ENCODE measurements around the gene ANO9. TPM values are rescaled to one million over a fixed set of nuclear protein-coding genes. Genes with fewer than 3 reads are reported as not detected.

Gene ANO9
- total and polyA plus RNA-seq, 10 donors, result 10.2 to 53.8 (median 26.3) TPM

DNA sequence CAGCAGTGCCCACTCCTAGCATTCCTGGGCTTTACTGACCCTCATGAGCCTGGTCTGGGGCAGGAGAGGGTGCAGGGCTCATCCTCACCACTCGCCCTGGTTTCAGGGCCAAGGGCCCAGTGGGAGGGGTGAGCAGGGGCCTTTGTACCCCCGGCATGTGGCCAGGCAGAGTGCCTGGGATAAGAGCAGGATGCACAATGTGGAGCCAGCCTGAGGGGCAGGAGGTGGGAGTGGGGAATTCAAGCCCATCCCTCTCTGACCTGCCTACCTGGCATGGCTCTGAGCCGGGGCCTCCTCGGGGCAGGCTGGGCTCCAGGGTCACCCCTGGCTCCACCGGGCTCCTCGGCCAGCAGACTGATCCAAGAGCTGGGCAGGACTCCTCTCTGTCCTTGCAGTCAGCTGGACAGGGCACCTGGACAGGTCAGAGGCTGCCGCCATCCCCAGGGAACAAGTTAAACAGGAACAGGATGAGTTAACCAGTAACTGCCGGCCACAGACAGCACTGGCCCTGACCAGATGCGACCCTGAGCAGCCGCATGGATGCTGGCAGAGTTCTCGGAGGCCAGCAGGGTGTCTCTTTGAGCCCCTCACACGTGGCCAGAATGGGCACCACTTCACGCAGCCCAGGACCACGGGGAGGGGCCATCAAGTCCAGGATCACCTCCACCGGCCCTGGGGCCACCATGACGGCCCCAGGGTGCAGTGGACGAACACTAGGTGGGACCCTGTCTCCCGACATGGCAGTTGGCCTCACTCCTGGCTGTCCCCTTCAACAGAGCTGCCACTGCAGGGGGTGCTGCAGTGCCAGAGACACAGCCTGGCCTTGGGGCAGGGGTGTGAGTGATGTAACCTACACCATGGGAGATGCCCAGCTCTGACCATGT, 32.0 kb downstream of the ANO9 start:
- Histone ChIP-seq H3K36me3 (peaks cover 0 to 12% (median 0%) of the 10 kb centered on the region in 6 donors), H3K4me3 (no peak overlapping the region), H3K9me3 (no peaks in the 10 kb centered on the region), H3K27me3 (replicated peaks in 1 of 7) (no peaks in the 10 kb centered on the region), H3K27ac (peak overlapping the region in 3 of 8 donors; percentile 7 to 48 (median 24)), H3K4me1 (peaks cover 15 to 75% (median 52%) of the 10 kb centered on the region in 6 donors)
- TF ChIP-seq POLR2A (IDR thresholded peaks at IDR 0.05), result no peak
- TF ChIP-seq POLR2AphosphoS5 (IDR thresholded peaks at IDR 0.05), result no peak
- TF ChIP-seq, protein P1, sequence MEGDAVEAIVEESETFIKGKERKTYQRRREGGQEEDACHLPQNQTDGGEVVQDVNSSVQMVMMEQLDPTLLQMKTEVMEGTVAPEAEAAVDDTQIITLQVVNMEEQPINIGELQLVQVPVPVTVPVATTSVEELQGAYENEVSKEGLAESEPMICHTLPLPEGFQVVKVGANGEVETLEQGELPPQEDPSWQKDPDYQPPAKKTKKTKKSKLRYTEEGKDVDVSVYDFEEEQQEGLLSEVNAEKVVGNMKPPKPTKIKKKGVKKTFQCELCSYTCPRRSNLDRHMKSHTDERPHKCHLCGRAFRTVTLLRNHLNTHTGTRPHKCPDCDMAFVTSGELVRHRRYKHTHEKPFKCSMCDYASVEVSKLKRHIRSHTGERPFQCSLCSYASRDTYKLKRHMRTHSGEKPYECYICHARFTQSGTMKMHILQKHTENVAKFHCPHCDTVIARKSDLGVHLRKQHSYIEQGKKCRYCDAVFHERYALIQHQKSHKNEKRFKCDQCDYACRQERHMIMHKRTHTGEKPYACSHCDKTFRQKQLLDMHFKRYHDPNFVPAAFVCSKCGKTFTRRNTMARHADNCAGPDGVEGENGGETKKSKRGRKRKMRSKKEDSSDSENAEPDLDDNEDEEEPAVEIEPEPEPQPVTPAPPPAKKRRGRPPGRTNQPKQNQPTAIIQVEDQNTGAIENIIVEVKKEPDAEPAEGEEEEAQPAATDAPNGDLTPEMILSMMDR (IDR thresholded peaks at IDR 0.05 in 8 of 11, conservative IDR thresholded peaks at IDR 0.05 in 3 of 11), result no peak
- no peak for DNase-seq
- WGBS, 5 donors, result 59 to 82% (median 71%) methylated on average over 15 to 18 of the region's 18 CpGs
- intact Hi-C loops (cut with DNase I; ENCODE audit: low total_unique reads), result loop anchor here (5.0 kb wide), 1 partner anchor 42 kb away; the partner anchor contains the start of gene PTDSS2

- Histone ChIP-seq H3K4me3 (no peak overlapping the region), H3K27me3 (replicated peaks in 1 of 7) (no peaks in the 10 kb centered on the region), H3K4me1 (peaks cover 13 to 68% (median 45%) of the 10 kb centered on the region in 6 donors), H3K36me3 (peaks cover 0 to 12% (median 0%) of the 10 kb centered on the region in 6 donors), H3K9me3 (no peaks in the 10 kb centered on the region), H3K27ac (peak overlapping the region in 2 of 8 donors; percentile 7 to 92)
- TF ChIP-seq, protein P1 (IDR thresholded peaks at IDR 0.05 in 8 of 11, conservative IDR thresholded peaks at IDR 0.05 in 3 of 11), result no peak
- no peak for TF ChIP-seq POLR2A (IDR thresholded peaks at IDR 0.05)
- TF ChIP-seq POLR2AphosphoS5 (IDR thresholded peaks at IDR 0.05), result no peak
- intact Hi-C loops (cut with DNase I; ENCODE audit: low total_unique reads), result loop anchor here (5.0 kb wide), 1 partner anchor 43 kb away; the partner anchor contains the start of gene PTDSS2
- 81 to 94% (median 89%) methylated on average over 5 to 7 of the region's 7 CpGs for WGBS, 5 donors
- DNase-seq, result no peak
These were observed 32.7 kb downstream of the ANO9 start for GRCh38 chr11:409008-409599.

GRCh38 chr11:408154-409007, 33.4 kb downstream of the ANO9 start:
- no peak for DNase-seq
- Histone ChIP-seq H3K27me3 (replicated peaks in 1 of 7) (peaks cover 0 to 7% (median 2%) of the 10 kb centered on the region in 7 donors), H3K9me3 (no peaks in the 10 kb centered on the region), H3K27ac (peak overlapping the region in 3 of 8 donors; percentile 87 to 92 (median 87)), H3K36me3 (peaks cover 0 to 12% (median 0%) of the 10 kb centered on the region in 6 donors), H3K4me3 (no peak overlapping the region), H3K4me1 (peaks cover 13 to 60% (median 42%) of the 10 kb centered on the region in 6 donors)
- WGBS, 5 donors, result 85 to 91% (median 85%) methylated on average over 8 to 15 of the region's 15 CpGs
- TF ChIP-seq POLR2AphosphoS5 (IDR thresholded peaks at IDR 0.05), result no peak
- TF ChIP-seq, protein P1 (IDR thresholded peaks at IDR 0.05 in 8 of 11, conservative IDR thresholded peaks at IDR 0.05 in 3 of 11), result no peak
- TF ChIP-seq POLR2A (IDR thresholded peaks at IDR 0.05), result no peak
- intact Hi-C loops (cut with DNase I; ENCODE audit: low total_unique reads), result loop anchor here (5.0 kb wide), 1 partner anchor 44 kb away; the partner anchor contains the start of gene PTDSS2

All from spleen (tissue), 11 donors.